ENCODE measurements around the gene SNTB2. TPM values are rescaled to one million over a fixed set of nuclear protein-coding genes. Genes with fewer than 3 reads are reported as not detected.

Gene SNTB2
- polyA plus RNA-seq, 1 experiment, result 62.6 TPM

DNA sequence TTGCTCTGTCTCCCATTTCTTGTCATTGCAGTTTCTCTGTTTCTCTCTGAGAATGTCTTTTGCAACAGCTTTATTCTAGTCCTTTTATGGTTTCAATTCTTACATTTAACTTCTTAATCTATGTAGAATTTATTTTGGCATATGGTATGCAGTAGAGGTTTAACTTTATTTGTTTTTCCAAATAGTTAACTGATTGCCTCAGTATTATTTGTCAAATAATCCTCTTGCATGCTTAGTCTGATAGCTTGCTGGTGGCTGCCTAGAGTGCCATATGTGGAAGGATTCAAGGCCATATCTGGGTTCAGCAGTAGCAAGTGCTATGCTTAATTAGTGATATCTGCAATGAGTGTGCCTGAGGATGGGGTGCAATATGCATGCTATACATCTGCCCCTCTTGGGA is 6.9 kb downstream of the SNTB2 start:
- POLR2A ChIA-PET, result interaction anchor here (0.6 to 1.3 kb wide), 2 partner anchors 24 to 78 kb away, joined by 4 to 6 read pairs; no protein-coding TSS in a partner anchor
- CTCF ChIA-PET, result no interaction called here

GRCh38 chr16:69194488-69194887 is 7.5 kb downstream of the SNTB2 start:
- DNase-seq (ENCODE audit: low read depth, low spot score), result no peak
- H3K9me3 ChIP-seq (ENCODE audit: control insufficient read depth, insufficient read depth, low read length), result no peaks in the 10 kb centered on the region
- ChIA-PET CTCF (no interaction called here), POLR2A (interaction anchor here (1.3 kb wide), 1 partner anchor 23 kb away, joined by 4 read pairs; no protein-coding TSS in a partner anchor)
- H3K27me3 ChIP-seq (ENCODE audit: control insufficient read depth, insufficient read depth, low read length), result no peaks in the 10 kb centered on the region
- H3K4me3 ChIP-seq (ENCODE audit: low read depth, low read length), result no peak overlapping the region
- no peak for TF ChIP-seq CTCF (IDR thresholded peaks at IDR 0.05; ENCODE audit: low read depth, low read length)
- no peak overlapping the region for H3K27ac ChIP-seq (ENCODE audit: low read depth, low read length)

More for the DNA sequence above, 6.9 kb downstream of the SNTB2 start:
- Histone ChIP-seq H3K27ac (ENCODE audit: low read depth, low read length) (peak overlapping the region; percentile 81), H3K27me3 (ENCODE audit: control insufficient read depth, insufficient read depth, low read length) (no peaks in the 10 kb centered on the region), H3K4me3 (ENCODE audit: low read depth, low read length) (no peak overlapping the region), H3K9me3 (ENCODE audit: control insufficient read depth, insufficient read depth, low read length) (no peaks in the 10 kb centered on the region)
- no peak for DNase-seq (ENCODE audit: low read depth, low spot score)
- TF ChIP-seq CTCF (IDR thresholded peaks at IDR 0.05; ENCODE audit: low read depth, low read length), result no peak

GRCh38 chr16:69195369-69196029 is 8.5 kb downstream of the SNTB2 start:
- H3K9me3 ChIP-seq (ENCODE audit: control insufficient read depth, insufficient read depth, low read length), result no peaks in the 10 kb centered on the region
- H3K27me3 ChIP-seq (ENCODE audit: control insufficient read depth, insufficient read depth, low read length), result no peaks in the 10 kb centered on the region
- DNase-seq (ENCODE audit: low read depth, low spot score), result no peak
- POLR2A ChIA-PET, result interaction anchor here (0.6 kb wide), 1 partner anchor 86 kb away, joined by 4 read pairs; no protein-coding TSS in a partner anchor
- CTCF ChIA-PET, result interaction anchor here (0.6 kb wide), 1 partner anchor 50 kb away, joined by 3 read pairs; no protein-coding TSS in a partner anchor
- no peak overlapping the region for H3K4me3 ChIP-seq (ENCODE audit: low read depth, low read length)
- H3K27ac ChIP-seq (ENCODE audit: low read depth, low read length), result no peak overlapping the region
- TF ChIP-seq CTCF (IDR thresholded peaks at IDR 0.05; ENCODE audit: low read depth, low read length), result no peak

DNA sequence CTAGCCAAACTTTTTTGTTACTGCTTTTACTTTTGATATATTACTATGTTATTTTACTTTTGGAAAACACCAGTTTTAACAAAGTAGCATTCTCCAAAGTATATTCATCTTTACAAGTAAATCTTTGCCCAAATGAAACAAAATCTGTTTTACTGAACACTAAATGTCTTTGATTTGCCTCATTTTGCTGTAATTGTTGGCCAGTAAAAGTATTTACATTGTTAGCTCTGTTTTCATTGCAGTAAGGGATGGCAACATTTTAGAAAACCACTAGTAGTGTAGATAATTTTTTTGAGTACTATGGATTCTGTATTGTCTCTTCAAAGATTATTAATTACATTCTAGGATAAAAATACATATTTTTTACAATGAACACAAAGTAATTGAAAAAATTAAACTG is 10.6 kb downstream of the SNTB2 start:
- no peaks in the 10 kb centered on the region for H3K27me3 ChIP-seq (ENCODE audit: control insufficient read depth, insufficient read depth, low read length)
- H3K9me3 ChIP-seq (ENCODE audit: control insufficient read depth, insufficient read depth, low read length), result no peaks in the 10 kb centered on the region
- no peak overlapping the region for H3K4me3 ChIP-seq (ENCODE audit: low read depth, low read length)
- H3K27ac ChIP-seq (ENCODE audit: low read depth, low read length), result no peak overlapping the region
- ChIA-PET POLR2A (no interaction called here), CTCF (interaction anchor here (1.1 to 1.5 kb wide), 2 partner anchors 14 to 90 kb away, joined by 3 read pairs; no protein-coding TSS in a partner anchor)
- no peak for TF ChIP-seq CTCF (IDR thresholded peaks at IDR 0.05; ENCODE audit: low read depth, low read length)
- no peak for DNase-seq (ENCODE audit: low read depth, low spot score)

- no peak for DNase-seq (ENCODE audit: low read depth, low spot score)
- TF ChIP-seq CTCF (IDR thresholded peaks at IDR 0.05; ENCODE audit: low read depth, low read length), result no peak
- ChIA-PET POLR2A (interaction anchor here (0.7 kb wide), 1 partner anchor 15 kb away, joined by 13 read pairs; no protein-coding TSS in a partner anchor), CTCF (interaction anchor here (0.7 kb wide), 1 partner anchor 73 kb away, joined by 5 read pairs; no protein-coding TSS in a partner anchor)
- no peak overlapping the region for H3K27ac ChIP-seq (ENCODE audit: low read depth, low read length)
- H3K9me3 ChIP-seq (ENCODE audit: control insufficient read depth, insufficient read depth, low read length), result no peaks in the 10 kb centered on the region
- no peaks in the 10 kb centered on the region for H3K27me3 ChIP-seq (ENCODE audit: control insufficient read depth, insufficient read depth, low read length)
- no peak overlapping the region for H3K4me3 ChIP-seq (ENCODE audit: low read depth, low read length)
Measured at GRCh38 chr16:69199382-69199781, 12.4 kb downstream of the SNTB2 start.

All from AG04450 (cell line).